IPS-NIHi11 (cell line): Measurements from ENCODE around the gene OPN1MW2.
"Not testable (repeated sequence)": the region's sequence is repeated elsewhere in the genome, so short reads cannot be mapped to it uniquely, and the experiment has no call there.

ENCODE experiments used
- DNase-seq: peaks from one replicate; pipeline ENCODE4 v3.0.0; 2012; ENCODE audit warnings: mixed read lengths, low spot score

OPN1MW2 gene

DNA sequence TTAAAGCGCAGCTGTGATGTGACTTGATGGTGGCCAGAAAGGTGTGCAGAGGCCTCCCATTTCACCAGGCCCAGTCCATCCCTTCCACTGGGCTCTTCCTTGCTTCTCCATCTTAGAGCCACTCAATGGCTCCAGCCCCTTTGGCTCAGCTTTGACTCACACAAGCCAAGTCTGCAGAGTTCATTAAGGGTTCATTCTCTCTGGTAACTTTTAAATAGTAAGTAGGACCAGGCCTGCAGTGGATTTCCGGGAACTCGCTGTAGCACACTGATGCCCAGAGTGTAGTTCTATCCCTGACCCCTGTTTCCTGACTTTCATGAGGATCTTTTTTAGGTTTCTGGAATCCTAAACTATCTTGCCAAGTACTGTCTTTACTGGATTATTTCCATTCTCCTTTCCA, 49.7 kb downstream of the OPN1MW2 start:
- not testable (repeated sequence) for DNase-seq
